Measurements from ENCODE around the gene SERGEF. TPM values are rescaled to one million over a fixed set of nuclear protein-coding genes. Genes with fewer than 3 reads are reported as not detected.

The SERGEF gene
- total RNA-seq, 2 donors from 2014 or later: 26.7 to 42.1 TPM

DNA sequence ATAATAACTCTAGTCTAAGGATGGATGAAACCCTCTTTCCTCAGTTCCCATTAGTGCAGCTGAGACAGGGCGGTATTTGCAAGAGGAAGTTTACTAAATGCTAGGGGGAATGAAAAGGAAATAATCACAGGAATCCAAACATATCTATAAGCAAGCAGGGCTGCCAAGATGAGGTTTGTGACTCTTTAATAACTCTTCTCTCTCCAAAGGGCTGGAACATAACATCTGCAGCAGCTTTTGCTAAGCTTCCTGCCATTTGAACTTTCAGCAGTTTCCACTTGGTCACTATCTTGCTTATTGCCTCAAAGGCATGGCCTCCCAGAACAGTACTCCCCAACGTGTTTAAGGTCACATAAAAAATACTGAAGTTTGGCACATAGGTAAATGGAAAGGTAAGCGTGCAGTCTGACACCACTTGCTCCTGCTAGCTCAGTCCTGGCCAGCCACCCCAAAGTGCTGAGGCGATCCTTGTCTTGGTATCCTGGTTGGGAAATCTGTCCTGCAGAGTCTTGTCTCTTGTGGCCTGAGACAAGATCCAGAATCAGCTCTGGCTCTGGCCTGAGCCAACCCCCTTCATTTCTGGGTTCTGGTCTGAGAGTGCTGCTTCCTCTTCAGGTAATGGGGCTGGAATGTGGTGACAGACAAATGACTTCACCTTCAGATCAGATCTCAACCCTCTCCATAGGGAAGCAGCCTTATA, 196.5 kb downstream of the SERGEF start:
- no peaks in the 10 kb centered on the region for H3K9me3 ChIP-seq (ENCODE audit: control insufficient read depth, low read length)
- whole genome bisulfite sequencing, 2 experiments (ENCODE audit: insufficient coverage in 1 of 2, insufficient read length in 1 of 2): 60 to 73% methylated on average over 3 to 4 of the region's 4 CpGs
- no peaks in the 10 kb centered on the region for H3K27me3 ChIP-seq (ENCODE audit: control insufficient read depth, insufficient read depth, low read length, poor library complexity, severe bottlenecking)
- no peaks in the 10 kb centered on the region for H3K36me3 Mint-ChIP-seq (ENCODE audit: low read depth)
- H3K4me1 ChIP-seq (ENCODE audit: control insufficient read depth, insufficient read depth, low read length): no peaks in the 10 kb centered on the region
- H3K4me3 Mint-ChIP-seq: no peak overlapping the region
- H3K4me1 Mint-ChIP-seq: no peaks in the 10 kb centered on the region
- no peaks in the 10 kb centered on the region for H3K9me3 Mint-ChIP-seq
- no peak overlapping the region for H3K9ac ChIP-seq (ENCODE audit: extremely low read depth, low read length, poor library complexity, severe bottlenecking)
- DNase-seq: no peak
- no peaks in the 10 kb centered on the region for H3K36me3 ChIP-seq (ENCODE audit: control insufficient read depth, insufficient read depth, low read length)
- no peak overlapping the region for H3K27ac Mint-ChIP-seq
- TF ChIP-seq, protein P1, sequence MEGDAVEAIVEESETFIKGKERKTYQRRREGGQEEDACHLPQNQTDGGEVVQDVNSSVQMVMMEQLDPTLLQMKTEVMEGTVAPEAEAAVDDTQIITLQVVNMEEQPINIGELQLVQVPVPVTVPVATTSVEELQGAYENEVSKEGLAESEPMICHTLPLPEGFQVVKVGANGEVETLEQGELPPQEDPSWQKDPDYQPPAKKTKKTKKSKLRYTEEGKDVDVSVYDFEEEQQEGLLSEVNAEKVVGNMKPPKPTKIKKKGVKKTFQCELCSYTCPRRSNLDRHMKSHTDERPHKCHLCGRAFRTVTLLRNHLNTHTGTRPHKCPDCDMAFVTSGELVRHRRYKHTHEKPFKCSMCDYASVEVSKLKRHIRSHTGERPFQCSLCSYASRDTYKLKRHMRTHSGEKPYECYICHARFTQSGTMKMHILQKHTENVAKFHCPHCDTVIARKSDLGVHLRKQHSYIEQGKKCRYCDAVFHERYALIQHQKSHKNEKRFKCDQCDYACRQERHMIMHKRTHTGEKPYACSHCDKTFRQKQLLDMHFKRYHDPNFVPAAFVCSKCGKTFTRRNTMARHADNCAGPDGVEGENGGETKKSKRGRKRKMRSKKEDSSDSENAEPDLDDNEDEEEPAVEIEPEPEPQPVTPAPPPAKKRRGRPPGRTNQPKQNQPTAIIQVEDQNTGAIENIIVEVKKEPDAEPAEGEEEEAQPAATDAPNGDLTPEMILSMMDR (conservative IDR thresholded peaks at IDR 0.05): no peak
- no peaks in the 10 kb centered on the region for H3K27me3 Mint-ChIP-seq (ENCODE audit: insufficient read depth)
- H3K4me3 ChIP-seq (ENCODE audit: low read length): no peak overlapping the region
- no peak overlapping the region for H3K27ac ChIP-seq (ENCODE audit: low read depth, low read length)

- Mint-ChIP-seq H3K27me3 (ENCODE audit: insufficient read depth) (no peaks in the 10 kb centered on the region), H3K36me3 (ENCODE audit: low read depth) (no peaks in the 10 kb centered on the region), H3K4me3 (no peak overlapping the region), H3K9me3 (no peaks in the 10 kb centered on the region), H3K4me1 (no peaks in the 10 kb centered on the region), H3K27ac (no peak overlapping the region)
- H3K4me3 ChIP-seq (ENCODE audit: low read length): no peak overlapping the region
- no peak overlapping the region for H3K9ac ChIP-seq (ENCODE audit: extremely low read depth, low read length, poor library complexity, severe bottlenecking)
- no peaks in the 10 kb centered on the region for H3K9me3 ChIP-seq (ENCODE audit: control insufficient read depth, low read length)
- no peak overlapping the region for H3K27ac ChIP-seq (ENCODE audit: low read depth, low read length)
- no peaks in the 10 kb centered on the region for H3K4me1 ChIP-seq (ENCODE audit: control insufficient read depth, insufficient read depth, low read length)
- H3K27me3 ChIP-seq (ENCODE audit: control insufficient read depth, insufficient read depth, low read length, poor library complexity, severe bottlenecking): no peaks in the 10 kb centered on the region
- TF ChIP-seq, protein P1 (conservative IDR thresholded peaks at IDR 0.05): no peak
- no peak for DNase-seq
- 92% methylated on average over 1 of the region's 1 CpG; no CpG with 5 or more reads in 1 of the 2 experiments for WGBS, 2 experiments (ENCODE audit: insufficient coverage in 1 of 2, insufficient read length in 1 of 2)
- no peaks in the 10 kb centered on the region for H3K36me3 ChIP-seq (ENCODE audit: control insufficient read depth, insufficient read depth, low read length)
These were observed 198.3 kb downstream of the SERGEF start for GRCh38 chr11:17814546-17814945.

- no peak overlapping the region for H3K27ac Mint-ChIP-seq
These were observed 199.3 kb downstream of the SERGEF start for GRCh38 chr11:17813391-17814059.

More at GRCh38 chr11:17813391-17814059, 199.3 kb downstream of the SERGEF start:
- H3K9ac ChIP-seq (ENCODE audit: extremely low read depth, low read length, poor library complexity, severe bottlenecking): no peak overlapping the region
- no peak for DNase-seq
- WGBS, 2 experiments (ENCODE audit: insufficient coverage in 1 of 2, insufficient read length in 1 of 2): 87 to 94% methylated on average over 2 of the region's 2 CpGs
- H3K27me3 ChIP-seq (ENCODE audit: control insufficient read depth, insufficient read depth, low read length, poor library complexity, severe bottlenecking): no peaks in the 10 kb centered on the region
- H3K36me3 ChIP-seq (ENCODE audit: control insufficient read depth, insufficient read depth, low read length): no peaks in the 10 kb centered on the region
- H3K9me3 ChIP-seq (ENCODE audit: control insufficient read depth, low read length): no peaks in the 10 kb centered on the region
- H3K27ac ChIP-seq (ENCODE audit: low read depth, low read length): no peak overlapping the region
- Mint-ChIP-seq H3K36me3 (ENCODE audit: low read depth) (no peaks in the 10 kb centered on the region), H3K4me3 (no peak overlapping the region), H3K4me1 (no peaks in the 10 kb centered on the region), H3K9me3 (no peaks in the 10 kb centered on the region), H3K27me3 (ENCODE audit: insufficient read depth) (no peaks in the 10 kb centered on the region)
- H3K4me1 ChIP-seq (ENCODE audit: control insufficient read depth, insufficient read depth, low read length): no peaks in the 10 kb centered on the region
- TF ChIP-seq, protein P1 (conservative IDR thresholded peaks at IDR 0.05): no peak
- no peak overlapping the region for H3K4me3 ChIP-seq (ENCODE audit: low read length)
